HG02763 (cell line): Measurements from ENCODE around the gene COL4A4.

Source experiments
- ATAC-seq: cut with Tn5 transposase; IDR thresholded peaks from one replicate; pipeline ENCODE4 v1.9.1; 2021; ENCODE audit warnings: mild to moderate bottlenecking, moderate library complexity; ENCODE audit not compliant: unreplicated experiment

COL4A4 gene

DNA sequence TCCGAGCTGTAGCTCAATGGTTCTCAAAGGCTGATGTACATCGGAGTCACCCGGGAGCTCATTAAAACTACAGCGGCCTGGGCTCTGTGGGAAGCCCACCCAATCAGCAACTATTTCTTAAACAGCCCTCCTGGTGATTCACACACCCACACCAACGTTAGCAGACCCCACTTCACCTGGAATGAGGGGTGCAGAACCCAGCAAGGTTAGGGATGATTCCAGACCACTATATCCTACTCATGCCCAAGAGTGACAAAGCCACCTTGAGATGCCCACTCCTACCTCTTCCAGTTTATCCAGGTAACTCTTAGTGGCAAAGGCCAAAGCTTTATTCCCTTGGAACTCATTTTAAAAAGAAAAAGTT is 178.4 kb downstream of the COL4A4 start:
- ATAC-seq, result no peak

DNA sequence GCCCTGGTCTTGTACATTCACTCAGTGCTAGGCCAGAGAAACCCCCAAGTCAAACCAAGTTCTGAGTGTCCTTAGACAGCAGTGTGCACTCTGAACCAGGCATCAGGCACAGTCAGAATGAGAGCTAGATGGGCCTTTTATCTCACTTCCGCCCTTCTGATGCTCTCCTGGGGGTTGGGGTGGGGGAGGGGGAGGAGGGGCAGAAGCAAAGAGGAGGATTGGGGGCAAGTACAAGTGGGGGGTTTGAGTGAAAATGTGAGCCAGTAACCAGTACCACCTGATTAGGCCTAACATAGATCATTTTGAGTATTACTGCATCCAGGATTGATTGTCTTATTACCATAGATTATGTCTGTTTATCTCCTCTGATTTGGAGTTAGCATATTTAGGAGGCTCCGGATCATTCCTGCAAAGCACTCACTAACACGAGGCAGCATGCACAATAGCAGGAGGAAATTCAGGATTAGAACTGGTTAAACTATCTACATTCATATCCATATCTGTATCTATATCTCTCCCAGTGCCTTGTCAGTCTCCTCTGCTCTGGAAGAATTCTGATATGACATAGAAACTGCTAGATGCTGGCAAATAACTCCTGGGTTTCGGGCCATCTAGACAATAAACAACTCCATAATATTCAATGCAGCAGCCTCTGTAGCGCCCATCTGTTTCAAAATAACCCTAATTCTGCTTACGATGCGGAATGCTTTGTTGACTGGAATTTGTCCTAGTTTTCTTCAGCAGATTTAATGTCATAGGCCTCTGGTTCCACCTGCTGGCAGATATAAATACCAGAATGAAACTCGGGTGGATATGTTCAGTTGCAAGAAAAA is 179.0 kb downstream of the COL4A4 start:
- peak; percentile 92 for ATAC-seq

DNA sequence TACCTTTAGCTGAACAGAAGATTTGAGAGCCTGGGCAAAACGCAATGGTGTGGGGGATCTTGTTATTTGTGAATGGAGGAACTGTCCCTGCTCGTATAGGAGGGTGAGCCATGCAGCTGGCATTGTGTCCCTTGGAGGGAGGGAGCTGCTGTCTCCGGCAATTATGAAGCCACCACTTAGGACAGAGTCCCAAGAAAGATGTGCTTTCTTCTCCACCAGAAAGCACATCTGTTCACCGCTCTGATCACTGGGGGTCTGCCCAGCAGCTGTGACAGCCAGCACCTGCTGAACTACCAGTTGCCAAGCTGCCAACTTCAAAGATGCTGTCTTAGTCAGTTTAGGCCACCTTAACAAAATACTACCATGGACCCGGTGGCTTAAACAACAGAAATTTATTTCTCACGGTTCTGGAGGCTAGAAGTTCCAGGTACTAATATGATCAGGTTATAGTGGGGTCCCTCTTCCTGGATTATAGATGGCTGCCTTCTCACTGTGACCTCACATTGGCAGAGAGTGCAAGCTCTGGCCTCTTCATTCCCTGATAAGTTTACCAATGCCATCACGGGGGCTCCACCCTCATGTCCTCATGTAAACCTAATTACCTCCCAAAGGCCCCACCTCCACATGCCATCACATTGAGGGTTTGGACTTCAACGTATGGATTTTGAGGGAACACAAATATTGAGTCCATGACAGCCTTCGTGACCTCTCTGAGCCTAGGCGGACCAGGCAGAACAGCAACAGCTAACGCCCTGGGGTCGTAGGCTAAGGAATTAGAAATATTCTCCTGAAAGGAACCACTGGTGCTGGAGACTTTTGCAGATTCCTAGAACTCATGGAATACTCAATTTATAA is 179.9 kb downstream of the COL4A4 start:
- no peak for ATAC-seq

DNA sequence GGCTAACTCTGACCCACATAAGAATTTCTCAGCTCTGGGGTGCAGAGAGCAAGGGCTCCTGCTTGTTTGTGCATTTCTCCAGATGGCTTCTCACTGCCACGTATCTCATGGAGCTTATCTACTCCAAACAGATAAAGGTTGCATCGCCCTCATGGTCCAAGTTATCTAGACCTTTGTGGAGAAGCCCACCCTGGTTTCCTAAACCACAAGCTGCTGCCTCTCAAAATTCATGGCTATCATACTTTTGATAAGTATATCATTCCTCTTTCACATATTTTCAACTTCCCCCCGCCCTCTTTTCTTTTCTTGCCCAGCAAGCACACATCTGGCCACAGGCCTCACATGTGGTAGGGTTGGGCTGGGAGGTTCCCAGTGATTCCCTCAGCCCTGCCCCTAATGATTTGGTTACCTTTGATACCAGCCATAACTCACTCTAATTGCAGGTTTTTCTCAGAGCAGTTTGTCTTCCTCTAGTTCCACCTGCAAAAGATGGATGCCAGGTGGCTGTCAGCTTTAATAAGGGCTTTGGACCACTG is 182.1 kb downstream of the COL4A4 start:
- ATAC-seq, result no peak

DNA sequence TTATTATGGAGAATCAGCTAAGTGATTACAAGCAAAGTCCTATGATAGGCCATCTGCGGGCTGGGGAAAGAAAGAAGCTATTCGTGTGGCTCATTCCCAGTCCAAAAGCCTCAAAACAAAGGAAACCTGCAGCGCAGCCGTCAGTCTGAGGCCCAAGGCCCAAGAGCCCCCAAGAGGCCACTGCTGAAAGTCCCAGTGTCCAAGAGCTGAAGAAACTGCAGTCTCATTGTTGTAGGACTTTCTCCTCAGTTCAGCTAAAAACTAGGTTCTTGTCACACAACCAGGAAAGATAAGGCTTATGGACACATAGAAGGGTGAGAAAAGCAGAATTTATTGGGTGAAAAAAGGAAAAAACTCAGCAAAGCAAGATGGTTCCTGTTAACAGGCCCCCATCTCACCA is 185.0 kb downstream of the COL4A4 start:
- no peak for ATAC-seq

DNA sequence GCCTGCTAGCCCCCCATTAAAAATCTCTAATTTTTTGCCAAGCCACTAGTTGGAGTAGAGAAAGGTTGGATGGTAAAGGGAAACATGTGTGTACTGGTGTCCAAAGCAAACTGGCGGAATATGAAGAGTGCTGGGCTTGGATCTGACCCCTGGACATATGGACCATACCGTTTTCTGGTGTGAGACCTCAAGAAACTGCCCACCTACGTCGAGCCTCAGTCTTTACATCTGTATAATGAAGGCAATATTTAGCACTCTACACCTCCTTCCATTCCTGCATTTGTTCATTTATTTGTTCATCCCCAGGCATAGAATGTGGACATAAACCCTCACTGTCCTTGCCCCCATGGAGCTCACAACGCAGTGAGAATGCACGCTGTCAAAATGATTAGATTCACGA is 185.7 kb downstream of the COL4A4 start:
- ATAC-seq, result no peak

DNA sequence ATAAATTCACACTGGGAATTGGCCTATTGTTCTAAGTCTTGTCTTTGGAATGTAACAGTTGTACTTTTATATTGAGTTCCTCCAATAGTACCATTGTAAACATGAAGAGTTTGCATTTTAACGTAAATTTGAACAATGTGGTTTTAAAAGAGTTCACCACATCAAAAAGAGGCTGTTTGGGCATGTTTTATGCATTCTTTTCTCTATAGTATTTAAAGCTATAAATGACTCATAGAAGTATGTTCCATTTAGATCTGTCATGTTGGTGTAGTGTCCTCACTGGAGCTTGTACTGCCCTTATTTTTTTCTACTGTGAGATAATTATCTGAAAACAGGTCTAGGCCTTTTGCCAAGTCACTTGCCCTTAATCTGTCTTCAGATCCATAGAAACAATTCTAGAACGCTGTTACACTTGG is 186.2 kb downstream of the COL4A4 start:
- ATAC-seq, result no peak

DNA sequence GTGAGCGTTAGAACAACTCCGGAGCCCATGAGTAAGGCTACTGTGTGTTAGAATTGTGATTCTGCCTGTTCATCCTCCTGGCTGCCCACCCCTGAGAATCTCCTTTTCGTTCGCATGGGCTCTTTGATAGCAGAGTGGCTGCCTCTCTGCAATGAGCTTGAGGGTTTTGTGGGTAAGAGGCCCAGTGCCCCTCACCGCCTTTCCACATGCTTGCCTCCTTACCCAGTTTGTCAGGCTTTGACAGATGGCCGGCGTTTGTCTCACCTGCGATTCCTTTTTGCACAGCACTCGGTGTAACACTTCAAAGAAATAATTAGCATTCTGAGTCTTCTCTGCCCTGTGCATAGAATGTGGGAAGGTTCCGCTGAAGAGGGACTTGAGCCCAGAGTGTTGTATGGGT is 190.2 kb downstream of the COL4A4 start:
- no peak for ATAC-seq

DNA sequence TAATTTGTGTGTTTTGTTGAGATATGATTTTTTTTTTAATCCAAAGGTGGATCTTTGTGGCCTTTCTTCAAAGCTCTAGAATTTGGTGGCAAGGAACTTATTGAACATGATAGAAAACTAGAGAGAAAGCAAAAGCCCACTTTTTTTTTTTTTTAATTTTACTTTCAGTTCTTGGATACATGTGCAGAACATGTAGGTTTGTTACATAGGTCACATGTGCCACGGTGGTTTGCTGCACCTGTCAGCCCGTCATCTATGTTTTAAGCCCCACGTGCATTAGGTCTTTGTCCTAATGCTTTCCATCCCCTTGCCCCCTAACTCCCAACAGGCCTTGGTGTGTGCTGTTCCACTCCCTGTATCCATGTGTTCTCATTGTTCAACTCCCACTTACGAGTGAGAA is 192.2 kb downstream of the COL4A4 start:
- ATAC-seq, result no peak

DNA sequence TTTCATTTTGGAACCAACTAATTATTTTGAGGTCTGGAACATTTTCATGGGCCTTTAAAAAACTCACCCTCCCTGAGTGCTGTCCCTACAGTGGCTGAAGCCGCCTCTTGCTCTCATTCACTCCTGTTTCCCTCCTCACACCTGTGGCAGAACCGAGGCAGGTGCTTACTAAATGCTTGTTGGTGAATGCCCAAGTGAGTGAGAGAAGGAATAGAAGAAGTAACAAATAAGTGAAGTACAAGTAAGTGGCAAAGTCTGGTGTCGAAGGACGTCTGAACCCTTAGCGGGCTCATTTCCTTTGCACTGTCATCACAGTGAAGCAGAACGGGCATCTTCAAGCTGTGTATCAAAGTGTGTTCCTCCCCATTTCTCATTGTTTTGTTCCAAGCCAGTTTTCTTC is 192.9 kb downstream of the COL4A4 start:
- ATAC-seq, result no peak

DNA sequence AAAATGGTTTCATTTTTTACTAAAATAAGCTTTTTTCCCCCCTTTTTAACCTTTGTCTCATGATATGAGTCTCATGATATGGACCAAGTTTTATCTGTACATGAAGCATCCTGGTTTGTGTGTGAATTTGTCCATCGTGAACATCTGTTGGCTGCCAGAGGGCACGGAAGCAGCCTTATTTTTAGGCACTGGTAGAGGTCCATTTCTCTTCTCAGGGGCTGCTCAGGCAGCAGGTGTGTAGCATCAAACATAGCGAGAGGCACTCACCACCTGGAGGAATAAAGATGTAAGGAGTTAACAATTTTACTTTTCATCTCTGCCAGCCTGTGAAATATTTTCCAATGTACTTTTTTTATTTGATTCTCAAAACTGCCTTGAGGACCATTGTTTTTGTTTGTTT is 193.6 kb downstream of the COL4A4 start:
- ATAC-seq, result peak; percentile 74

DNA sequence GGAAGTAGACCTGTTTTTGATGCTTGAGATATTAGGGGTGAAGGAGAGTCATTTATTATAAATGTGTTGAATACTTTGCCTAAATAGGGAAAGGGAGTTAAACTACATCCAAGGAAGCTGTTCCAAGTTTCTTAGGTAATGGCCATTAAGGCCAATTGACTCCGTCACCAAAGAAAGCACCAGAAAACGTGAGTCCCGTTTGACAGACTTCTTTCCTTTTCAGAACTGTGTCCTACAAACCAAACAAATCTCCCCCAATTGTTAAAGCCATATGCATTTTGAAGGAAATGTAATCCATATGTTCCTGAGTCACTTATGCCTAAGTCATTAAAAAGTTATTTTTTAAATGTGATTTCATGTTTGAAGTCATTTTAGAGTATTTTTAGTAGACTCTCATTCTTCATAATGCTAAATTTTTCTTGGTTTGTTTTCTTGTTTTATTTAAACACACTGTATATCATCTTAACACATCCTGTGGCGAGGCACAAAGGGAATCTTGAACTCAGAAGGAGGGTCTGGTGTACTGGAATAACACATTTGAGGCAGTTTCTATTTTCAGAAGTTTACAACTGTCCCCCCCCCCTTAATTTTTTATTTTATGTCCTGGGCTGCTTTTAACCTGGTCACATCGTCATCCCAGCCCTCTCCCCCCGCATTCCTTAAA is 194.5 kb downstream of the COL4A4 start:
- ATAC-seq, result no peak

DNA sequence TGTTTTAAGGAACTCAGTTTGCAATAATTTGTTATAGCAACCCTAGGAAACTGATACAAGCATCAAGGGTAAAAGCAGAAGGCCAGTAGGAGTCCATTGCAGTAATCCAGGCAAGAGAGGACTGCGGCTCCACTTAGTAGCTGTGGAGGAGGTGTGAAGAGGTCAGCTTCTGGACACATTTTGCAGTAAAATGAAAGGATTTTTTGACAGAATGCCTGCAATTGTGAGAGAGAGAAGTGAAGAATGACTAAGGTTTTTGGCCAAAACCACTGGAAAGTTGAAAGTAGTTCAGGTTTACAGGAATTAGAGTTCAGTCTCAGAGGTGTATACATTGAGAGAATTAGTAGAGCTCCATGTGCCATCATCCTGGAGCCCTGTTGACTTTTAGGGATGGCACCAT is 198.6 kb downstream of the COL4A4 start:
- ATAC-seq, result no peak

DNA sequence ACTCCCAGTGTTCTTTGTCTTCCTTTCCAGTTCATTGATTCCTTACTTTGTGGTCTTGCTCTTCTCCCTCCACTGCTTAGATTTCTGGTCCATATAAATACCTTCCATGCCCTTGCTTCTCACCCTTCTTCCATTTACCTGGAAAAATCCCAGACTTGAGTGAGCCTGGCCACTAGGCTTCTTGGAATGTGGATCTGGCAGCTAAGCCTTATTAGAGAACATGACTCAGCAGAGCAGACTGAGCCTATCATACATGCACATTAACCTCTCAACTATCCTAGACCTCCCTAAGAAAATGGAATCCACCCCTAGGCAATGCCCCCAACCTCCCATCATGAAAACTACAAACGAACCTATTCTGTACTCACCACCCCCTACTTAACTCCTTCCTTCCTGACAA is 200.5 kb downstream of the COL4A4 start:
- ATAC-seq, result no peak

DNA sequence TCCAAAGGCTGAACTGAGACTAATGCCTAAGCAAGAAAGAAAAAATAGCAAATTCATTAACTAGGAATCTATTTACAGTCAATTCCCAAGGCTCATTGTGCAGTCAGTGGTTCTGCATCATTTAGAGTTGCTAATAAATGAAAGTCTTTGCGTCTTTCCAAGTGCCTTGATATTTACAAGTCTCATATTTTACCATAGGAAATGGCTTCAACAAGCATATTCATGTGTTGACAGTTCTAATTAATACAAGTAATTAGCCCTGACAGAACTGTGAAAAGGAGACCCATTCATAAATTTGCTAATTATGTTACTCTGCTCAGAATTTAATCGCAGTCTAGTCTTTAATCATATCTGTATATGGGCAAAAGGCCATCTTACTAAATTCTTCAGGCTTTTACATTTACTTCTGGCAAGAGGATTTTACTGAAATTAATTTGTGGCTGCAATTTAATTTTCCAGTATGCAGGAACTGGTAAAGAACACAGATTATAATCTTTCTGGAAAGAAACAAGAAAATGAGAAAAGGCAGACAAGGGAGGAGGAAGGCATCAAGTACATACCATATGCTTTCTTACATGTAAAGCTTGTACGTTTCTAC is 201.7 kb downstream of the COL4A4 start:
- ATAC-seq, result no peak

DNA sequence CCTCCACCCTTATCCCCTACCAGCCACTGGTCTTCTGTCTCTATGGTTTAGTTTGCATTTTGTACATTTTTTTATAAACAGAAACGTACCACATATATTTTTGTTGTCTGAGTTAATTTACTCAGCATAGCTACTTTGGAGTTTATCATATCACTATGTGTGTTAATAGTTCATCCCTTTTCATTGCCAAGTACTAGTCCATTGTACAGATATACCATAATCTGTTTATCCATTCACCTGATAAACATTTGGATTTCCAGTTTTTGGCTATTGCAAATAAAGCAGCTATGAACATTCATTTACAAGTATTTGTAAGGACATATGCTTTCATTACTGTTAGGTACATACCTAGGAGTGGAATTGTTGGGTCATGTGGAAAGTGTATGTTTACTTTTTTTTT is 204.6 kb downstream of the COL4A4 start:
- no peak for ATAC-seq

DNA sequence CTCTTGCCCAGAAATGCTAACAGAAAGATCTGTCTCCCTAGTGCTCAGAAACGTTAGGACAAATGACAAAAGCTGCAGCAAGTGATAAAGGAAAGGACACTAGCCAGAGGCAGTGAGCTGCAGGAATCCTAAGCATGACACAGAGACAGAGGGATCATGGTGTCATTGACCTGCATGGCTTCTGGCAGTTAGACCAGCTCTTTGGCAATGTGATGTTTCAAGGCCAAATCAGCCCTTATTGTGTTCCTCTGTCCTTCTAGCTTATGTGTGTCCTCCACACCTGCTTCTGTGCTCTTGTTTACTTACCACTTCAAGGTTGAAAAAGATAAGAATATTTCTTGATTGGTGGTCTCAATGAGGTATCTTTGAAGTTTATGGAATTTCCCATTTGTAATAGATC is 207.3 kb downstream of the COL4A4 start:
- ATAC-seq, result no peak

DNA sequence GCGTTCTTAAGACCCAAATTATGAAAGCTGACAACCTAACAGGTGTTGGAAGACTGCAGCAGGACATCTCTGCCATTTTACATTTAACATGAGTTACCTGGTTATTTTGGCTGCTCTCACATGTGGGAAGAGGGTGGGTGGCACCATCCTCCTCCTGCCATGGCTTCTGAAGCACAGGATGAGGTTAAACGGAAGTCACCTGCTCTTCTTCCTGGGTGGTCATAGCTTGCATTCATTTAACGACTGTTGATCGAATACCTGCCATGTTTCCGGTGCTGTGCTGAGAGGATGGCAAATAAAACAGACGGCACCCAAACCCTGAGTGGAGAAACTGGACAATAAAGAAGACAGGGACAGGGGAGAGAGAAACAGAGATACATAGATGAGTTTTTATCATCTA is 210.2 kb downstream of the COL4A4 start:
- no peak for ATAC-seq

DNA sequence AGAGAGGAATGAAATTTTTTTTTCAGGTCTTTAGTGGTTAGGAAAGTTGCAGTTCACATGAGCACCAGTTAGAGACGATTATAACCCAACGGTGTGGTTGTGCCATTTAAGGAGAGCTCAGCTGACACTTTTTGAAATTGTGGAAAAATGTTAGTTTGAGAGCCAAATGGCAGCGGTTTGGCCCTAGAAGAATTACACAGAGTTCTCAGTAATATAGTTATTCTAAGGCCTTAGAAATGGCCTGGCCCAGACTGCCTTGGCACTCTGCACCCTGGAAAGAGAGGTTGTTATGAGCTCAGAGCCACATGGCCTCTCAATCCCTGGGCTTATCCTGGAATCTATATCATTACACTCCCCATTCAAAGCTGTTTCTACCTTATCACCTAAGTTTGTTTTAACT is 210.8 kb downstream of the COL4A4 start:
- no peak for ATAC-seq
